HG02970 (cell line): Measurements from ENCODE around the gene ABTB1.
"Not testable (repeated sequence)": the region's sequence is repeated elsewhere in the genome, so short reads cannot be mapped to it uniquely, and the experiment has no call there.

Experiments
- ATAC-seq: cut with Tn5 transposase; IDR thresholded peaks from one replicate; pipeline ENCODE4 v1.9.1; 2021; ENCODE audit warnings: mild to moderate bottlenecking, moderate library complexity, moderate number of reproducible peaks; ENCODE audit not compliant: unreplicated experiment, low FRiP score

Gene ABTB1

DNA sequence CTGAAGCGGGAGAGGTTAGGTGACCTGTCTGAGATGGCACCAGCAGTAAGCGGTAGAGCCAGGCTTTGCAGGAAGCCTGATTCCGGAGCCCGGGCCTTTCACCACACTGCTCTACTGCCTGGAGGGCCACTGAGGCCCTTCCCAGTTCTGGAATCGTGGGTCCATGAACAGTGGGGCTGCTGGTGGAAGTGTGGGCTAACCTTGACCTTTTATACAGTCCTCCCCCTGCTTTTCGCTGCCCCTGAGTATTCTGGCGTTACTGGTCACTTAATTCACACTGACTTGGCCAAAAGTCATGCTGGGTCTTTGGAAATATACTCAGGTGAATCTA lies 2.6 kb upstream of the ABTB1 start:
- no peak for ATAC-seq

DNA sequence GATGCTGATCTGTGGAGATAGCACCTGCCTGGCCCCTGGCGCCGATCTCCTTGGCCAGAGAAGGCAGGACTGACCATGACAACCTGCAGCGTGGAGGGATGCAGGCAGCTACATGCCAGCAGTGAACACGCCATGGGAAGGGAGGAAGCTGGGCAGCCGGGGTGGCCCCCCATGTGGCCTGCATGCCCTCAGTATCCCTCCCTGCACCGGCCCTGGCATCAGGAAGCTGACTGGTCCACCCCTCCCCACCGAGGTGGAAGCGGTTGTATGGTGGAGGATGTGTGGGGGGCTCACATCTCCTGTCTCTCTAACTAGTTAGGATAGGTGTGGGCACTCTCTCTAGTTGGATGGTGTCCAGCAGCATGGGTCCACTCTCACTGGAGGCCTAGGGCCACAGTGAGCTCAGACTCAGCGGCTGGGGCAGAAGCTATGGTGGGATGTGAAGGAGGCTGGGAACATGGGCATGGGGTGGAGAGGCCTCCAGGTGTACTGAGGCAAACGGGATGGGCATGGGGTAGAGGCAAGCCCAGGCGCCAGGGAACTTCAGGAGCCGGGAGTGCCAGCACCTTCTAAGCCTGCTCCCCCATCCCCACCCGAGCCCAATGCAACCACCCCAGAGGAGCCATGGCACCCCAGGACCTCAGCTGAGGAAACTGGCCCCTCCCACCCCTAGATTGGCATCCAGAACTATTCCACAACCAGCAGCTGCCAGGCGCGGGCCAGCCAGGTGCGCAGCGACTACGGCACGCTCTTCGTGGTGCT lies 1.8 kb upstream of the ABTB1 start:
- ATAC-seq: no peak

DNA sequence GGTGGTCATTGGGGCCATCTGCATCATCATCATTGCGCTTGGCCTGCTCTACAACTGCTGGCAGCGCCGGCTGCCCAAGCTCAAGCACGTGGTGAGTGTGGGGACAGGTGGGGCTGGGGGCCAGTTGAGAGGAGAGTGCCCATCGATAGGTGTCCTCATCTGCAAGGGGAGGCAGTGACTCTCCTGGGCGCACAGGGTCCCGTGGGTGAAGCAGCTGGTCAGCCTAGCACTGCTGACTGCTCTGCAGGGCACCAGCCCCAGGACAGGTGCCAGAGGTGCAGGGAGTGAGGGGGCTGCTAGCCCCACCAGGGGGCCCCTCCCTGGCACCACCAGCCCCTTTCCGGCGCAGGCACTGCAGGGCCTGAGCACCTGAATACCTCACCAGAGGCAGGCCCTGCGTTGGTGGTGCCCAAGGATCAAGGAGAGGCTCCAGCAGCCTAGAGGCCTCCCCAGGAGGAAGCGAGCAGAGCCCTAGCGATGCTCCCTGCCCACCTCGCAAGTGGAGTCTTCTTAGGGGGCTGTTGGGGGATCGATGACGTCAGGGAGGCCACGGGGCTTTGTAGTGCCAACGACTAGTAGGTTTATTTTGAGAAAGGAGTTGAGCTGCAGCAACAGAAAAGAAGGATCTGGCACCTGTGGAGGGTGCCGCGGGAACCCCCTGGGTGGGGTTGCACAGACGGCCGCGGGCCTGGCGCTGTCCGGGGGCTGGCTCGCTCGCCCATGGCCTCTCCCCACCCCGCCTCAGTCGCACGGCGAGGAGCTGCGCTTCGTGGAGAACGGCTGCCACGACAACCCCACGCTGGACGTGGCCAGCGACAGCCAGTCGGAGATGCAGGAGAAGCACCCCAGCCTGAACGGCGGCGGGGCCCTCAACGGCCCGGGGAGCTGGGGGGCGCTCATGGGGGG lies 976 bp upstream of the ABTB1 start:
- ATAC-seq: peak; percentile 20

DNA sequence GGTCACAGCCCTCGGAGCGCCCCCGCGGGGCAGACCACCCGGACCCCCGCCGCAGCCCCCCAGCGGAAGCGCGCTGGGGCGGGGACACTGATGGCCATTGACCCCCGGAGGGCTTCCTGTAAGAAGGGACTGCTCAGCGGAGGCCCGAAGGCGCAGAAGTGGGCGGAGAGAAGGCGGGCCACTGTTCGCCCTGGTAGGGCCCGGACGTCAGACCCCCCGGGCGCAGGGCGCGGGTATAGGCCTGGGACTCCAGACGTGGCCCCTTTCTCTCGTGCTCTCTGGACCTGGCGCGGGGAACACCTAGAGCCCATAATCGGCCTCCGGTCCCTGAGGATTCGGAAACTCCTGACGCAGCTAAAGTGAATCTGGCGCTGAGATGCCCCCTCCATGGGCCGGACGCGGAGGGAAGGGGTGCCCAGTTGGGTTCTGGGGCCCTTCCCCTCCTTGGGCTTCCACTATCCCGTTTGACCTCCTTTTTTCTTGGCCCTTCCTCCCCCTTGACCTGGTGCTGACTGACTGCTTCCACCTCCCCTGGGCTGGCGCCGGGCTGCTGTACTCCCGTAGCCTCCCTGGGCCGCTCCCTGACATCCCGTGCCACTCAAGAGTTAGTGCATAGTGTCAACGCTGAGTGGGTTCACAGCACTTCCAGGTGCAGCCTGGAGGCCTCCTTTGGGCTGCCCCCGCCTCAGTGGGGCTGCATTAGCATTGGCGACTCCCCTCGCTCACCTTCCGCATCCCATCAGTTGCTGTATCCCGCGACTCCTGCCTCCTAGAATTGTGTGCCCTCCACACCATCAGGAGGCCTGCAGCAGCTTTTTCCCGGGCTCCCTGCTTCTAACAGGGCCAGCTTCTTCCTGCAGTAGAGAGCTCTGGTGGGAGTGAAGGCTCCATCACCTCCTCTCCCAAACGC lies 694 bp downstream of the ABTB1 start:
- ATAC-seq: peak; percentile 16

DNA sequence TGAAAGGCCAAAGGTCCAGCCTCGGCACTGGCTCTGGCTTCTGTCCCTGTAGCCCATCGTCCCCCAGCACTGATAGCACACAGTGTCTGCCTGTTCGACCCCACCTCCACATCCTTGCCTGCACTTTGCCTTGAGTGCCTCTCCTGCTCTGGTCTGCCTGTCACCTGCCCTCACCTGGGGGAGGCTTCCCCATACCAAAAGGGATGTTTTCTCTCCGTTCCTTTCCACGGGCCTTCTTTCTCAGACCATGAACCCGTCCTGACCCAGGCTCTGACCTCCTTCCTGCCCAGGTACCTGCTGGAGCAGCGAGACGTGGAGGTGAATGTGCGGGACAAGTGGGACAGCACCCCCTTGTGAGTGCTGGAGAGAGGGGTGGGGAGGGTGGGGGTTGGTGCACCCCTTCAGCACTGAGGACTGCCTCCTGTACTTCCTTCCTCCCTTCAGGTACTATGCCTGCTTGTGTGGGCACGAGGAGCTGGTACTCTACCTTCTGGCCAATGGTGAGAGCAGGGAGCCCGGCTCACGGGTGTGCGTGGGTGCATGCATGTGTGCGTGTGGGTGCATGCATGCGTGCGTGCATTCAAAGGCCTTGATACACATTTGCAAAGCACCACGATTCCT lies 1.5 kb downstream of the ABTB1 start:
- no peak for ATAC-seq

DNA sequence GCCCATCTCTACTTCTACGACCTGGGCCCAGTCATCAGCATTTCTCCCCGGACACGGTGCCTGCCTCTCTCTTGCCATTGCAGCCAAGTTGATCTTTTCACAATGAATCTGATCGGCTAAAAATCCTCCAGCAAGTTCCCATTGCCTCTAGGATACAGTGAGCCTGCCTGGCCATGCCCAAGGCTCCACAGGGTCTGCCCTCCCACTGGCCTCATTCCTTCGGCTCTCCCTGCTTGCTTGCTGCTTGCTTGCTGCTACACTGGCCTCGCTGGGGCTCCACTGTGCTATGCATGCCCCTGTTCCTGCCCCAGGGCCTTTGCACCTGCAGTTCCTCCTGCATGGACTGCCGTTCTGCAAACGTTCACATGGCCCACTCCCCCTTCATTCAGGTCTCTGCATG lies 2.0 kb downstream of the ABTB1 start:
- ATAC-seq: no peak

DNA sequence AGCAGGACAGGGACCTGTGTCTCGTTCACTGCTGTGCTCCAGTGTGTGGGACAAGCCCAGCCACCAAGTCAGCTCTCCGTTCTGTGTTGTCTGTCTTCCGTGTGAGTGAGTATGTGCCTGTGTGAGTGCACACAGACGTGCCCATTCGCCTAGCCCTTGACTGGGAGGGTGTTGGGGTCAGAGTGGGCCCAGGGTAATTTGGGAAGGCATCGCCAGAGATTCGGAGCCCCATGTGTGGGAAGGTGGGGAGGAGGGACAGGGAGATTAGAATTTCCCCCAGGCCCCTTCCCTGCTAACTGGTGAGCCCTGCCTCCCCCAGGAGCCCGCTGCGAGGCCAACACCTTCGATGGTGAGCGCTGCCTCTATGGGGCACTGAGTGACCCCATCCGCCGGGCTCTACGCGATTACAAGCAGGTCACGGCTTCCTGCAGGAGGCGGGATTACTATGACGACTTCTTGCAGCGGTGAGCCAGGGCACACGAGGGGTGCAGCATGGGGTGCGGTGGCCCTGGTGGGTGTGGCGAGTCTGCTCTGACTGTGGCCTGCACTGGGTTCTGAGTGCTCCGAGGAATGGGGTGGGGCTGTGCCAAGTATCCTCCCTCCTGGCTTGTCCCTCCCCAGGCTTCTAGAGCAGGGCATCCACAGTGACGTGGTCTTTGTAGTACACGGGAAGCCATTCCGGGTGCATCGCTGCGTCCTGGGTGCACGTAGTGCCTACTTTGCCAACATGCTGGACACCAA lies 3.1 kb downstream of the ABTB1 start:
- no peak for ATAC-seq

DNA sequence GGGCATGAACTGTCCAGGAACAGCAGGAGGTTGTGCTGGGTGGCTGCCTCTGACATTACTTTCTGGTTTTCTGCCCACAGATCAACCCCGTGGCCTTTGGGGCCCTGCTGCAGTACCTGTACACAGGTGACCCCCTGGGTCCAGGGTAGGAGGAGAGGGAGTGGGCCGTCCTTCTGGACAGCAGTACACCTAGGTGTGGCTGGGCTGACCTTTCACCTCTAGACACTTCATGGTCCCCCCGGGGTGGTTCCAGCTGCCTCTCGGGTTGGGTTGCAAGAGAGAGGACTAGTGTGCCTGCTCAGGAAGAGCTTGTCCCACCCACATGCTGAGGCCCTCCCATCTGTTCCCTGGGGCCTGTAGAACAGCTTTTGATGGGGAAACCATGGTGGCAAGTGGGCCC lies 3.7 kb downstream of the ABTB1 start:
- no peak for ATAC-seq

DNA sequence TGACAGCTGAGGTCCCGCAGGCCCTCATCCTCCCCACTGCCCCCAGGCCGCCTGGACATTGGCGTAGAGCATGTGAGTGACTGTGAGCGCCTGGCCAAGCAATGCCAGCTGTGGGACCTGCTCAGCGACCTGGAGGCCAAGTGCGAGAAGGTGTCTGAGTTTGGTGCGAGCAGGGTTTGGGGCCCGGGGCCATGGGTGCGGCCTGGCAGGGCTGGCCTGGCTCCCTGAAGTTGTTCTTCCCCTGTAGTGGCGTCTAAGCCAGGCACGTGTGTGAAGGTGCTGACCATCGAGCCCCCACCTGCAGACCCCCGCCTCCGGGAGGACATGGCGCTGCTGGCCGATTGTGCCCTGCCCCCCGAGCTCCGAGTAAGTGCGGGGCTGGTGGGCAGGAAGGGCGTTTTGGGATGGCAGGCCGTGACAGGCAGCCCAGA lies 4.2 kb downstream of the ABTB1 start:
- ATAC-seq: no peak

DNA sequence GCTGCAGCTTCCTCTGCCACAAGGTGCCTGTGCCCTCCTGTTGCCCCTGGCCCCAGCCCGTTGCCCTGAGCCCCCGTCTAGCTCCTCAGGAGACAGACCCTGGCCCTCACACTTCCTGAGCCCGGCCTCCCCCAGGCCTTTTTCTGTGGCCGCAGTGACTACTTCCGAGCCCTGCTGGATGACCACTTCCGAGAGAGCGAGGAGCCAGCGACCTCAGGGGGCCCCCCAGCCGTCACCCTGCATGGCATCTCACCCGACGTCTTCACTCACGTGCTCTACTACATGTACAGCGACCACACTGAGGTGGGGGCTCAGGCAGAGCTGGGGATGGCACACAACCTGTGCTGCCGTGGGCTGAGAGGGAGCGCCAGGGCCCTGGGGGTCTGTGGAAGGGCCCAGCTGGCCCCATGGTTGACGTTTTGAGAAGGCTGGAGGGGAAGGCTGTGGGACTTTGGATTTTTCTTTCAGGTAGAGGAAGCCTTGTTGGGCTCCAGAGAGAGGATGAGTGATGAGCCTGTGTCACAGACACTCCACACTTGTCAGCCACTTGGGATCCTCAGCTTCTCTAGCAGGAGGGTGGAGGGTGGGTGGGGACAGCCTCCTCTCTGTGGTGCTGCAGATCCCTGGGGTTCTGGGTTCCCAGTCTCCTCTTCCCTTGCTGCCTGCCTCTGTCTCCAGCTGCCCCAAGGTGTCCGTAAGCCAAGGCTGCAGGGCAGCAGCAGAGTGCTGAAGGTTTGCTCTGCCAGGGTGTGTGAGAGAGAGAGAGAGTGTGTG lies 5.0 kb downstream of the ABTB1 start:
- ATAC-seq: no peak

DNA sequence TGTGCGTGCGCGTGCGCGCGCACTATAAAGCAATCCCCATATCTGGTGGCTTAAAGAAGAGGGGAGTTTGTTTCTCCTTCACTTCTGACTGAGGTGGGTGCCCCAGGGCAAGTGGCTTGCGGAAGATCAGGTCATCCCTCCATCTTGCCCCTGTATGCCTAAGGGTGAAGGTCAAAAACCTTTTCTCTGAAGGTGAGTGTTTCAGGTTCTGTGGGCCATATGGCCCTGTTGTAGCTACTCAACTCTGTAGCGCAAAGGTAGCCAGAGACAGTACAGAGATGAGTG lies 5.5 kb downstream of the ABTB1 start:
- no peak for ATAC-seq

DNA sequence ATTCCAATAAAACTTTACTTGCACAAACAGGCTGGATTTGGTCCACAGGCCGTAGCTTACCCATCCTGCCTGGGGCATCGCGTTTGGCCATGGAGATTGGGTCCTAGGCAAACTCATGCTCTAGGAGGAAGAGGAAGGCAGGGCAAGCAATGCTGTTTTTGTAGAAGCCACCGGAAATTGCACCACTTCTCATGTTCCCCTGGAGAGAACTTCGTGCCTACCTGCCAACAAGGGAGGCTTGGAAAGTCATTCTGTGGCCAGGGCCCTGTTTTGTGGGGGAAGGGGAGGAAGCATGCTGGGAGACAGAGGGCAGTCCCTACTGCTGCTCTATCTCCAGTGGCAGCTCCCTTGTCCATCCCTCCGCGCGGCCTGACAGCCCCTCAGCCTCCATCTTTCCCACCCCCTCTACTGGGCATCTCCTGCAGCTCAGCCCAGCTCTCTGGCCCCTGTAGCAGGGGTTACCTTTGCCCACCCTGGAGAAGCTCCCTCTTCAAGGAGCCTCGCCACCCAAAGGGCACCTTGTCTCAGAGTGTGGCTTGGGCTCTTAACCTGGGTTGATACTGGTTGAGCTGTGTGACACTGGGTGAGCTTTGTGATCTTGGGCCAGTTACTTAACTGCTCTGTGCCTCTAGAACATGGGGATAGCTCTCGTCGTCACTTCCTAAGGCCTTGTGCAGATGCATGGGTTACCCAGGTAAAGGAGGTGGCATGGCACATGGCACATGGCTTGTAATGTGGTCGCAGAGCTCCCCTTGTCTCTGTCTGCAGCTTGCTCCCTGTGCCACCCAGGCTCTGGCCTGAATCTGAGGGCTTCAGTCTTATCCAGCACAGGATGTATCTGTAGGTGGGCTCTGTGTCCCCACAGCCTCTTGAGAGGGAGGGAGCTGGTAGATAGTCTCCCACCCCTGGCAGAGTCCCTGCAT lies 6.1 kb downstream of the ABTB1 start:
- no peak for ATAC-seq

DNA sequence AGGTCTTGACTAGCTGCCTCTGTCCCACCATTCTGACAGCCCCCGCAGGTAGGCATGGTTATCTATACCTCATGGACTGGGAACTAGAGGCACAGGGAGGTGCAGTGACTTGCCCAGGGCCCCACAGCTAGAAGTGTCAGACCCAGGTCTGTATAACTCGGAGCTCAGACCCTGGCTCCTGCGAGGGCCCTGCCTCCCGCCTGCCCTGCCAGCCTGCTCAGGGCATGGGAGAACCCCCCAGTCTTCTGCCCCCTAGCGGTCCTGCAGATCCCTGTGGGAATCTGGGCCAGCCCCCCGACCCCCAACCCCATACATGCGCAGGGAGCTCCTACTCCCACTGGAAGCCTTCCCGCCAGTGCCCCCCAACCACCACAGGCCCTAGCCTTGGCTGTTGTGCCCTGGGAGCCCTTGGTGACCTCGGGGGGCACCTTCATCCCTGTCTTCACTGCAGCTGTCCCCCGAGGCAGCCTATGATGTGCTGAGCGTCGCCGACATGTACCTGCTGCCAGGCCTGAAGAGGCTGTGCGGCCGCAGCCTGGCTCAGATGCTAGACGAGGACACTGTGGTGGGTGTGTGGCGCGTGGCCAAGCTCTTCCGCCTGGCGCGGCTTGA lies 6.9 kb downstream of the ABTB1 start:
- no peak for ATAC-seq

DNA sequence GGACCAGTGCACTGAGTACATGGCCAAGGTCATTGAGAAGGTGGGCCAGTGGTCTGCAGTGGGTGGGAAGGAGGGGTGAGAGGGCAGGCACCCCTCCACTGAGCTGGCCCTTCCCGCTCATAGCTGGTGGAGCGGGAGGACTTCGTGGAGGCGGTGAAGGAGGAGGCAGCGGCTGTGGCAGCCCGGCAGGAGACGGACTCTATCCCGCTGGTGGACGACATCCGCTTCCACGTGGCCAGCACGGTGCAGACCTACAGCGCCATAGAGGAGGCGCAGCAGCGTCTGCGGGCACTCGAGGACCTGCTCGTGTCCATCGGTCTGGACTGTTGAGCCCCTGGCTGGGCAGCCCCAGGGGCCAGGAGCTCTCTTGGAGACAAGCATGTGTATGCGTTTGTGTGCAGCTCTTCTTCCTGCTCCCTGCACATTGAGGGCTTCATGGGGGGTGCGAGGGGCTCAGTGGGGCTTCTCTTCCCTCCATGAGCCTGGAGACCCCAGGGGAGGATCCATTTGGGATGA lies 7.5 kb downstream of the ABTB1 start:
- ATAC-seq: no peak

DNA sequence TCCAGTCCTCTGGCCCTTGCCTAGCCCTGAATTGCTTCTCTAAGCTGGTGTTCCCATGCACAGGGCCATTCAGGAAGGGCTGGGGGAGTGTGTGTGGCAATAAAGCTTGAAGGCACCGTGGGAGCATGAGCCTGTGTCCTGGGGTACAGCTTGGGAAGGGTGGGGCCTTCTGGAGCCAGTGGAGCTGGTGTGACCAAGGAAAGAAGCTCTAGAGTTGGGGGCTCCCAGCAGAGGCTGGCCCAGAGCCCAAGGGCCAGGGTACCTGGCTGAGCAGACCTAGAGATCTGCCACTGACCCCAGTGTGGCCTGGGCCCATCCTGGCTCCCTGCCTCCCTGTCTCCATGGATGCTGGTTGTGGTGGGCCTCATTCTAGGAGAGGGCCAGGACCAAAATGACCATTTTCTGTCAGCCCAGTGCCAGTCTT lies 8.1 kb downstream of the ABTB1 start:
- no peak for ATAC-seq

DNA sequence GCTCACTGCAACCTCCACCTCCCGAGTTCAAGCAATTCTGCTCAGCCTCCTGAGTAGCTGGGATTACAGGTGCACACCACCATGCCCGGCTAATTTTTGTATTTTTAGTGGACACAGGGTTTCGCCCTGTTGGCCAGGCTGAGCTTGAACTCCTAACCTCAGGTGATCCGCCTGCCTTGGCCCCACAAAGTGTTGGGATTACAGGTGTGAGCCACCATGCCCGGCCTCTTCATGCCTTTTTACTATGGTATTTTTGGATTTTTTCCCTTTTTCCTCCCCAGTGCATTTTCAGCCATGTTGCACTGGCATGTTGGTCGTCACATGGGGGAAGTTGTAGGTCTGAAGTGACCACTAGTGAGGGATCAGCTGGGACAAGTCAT lies 9.4 kb downstream of the ABTB1 start:
- ATAC-seq: not testable (repeated sequence)

DNA sequence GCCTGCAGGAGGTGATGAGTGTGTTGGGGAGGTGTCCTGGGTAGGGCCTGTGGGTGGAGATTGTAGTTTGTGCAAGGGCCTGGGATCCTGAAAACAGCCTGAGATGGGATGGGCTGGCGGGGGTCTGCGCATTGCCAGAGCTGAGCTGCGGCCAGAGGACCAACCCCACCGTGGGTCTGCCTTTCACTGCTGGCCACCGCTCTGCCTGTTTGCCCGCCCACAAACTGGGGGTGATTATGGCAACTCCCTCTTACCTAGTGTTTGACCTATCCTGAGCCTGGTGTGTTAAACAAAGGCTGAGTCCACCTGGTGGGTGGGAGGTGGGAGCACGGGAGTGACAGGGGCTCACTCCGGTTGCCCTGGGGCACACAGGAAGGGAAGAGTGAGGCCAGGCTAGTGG lies 9.8 kb downstream of the ABTB1 start:
- ATAC-seq: no peak
